GM19372 (cell line): Measurements from ENCODE around the gene KHDRBS2.
A peak's percentile ranks its signal among the peaks of the same experiment; 100 is the strongest.
"Not testable (repeated sequence)": the region's sequence is repeated elsewhere in the genome, so short reads cannot be mapped to it uniquely, and the experiment has no call there.

Experiments
- ATAC-seq: cut with Tn5 transposase; IDR thresholded peaks from one replicate; pipeline ENCODE4 v1.9.1; 2021; ENCODE audit warnings: mild to moderate bottlenecking, low read depth, moderate library complexity; ENCODE audit not compliant: unreplicated experiment

Gene KHDRBS2

DNA sequence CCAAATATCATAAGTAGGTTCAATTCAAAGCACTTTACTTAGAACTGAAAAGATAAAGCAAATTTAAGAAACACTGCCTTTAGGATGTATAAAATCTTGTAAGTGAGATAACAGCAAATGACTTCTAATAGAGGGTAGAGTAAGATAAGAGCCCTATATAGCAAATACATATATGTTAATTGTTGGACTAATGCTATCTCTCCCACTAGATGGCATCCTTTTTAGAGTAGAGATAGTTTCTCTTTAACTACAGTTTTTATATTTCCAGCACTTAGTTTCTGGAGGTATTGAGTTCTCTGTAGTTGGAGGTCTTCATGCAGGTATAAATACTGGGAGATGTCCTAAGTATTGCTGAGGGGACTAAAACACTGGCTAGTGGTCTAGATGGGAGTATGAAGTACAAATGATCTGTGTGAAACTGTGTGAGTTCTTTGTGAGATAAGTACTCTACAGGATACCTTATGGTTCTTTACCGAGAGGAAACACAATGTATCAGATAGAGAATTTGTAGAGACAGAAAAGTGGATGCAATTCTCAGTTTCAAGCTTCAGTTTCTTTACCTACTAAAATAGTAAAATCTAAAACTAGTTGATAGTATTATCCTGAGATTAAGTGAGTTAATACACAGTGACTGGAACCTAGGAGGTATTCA is 399.3 kb downstream of the KHDRBS2 start:
- ATAC-seq: no peak

DNA sequence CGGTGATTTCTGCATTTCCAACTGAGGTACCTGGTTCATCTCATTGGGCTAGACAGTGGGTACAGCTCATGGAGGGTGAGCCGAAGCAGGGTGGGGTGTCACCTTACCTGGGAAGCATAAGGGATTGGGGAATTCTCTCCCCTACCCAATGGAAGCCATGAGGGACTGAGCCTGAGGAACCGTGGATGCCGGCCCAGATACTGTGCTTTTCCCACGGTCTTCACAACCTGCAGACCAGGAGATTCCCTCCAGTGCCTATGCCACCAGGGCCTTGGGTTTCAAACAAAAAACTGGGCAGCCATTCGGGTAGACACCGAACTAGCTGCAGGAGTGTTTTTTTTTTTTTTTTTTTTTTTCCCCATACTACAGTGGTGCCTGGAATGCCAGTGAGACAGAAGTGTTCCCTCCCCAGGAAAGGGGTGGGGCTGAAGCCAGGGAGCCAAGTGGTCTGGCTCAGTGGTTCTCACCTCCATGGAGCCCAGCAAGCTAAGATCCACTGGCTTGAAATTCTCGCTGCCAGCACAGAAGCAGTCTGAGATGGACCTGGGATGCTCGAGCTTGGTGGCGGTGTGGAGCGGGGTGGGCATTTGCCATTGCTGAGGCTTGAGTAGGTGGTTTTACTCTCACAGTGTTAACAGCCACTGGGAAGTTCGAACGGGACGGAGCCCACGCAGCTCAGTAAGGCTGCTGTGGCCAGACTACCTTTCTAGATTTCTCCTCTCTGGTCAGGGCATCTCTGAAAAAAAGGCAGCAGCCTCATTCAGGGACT is 416.2 kb downstream of the KHDRBS2 start:
- ATAC-seq: no peak

DNA sequence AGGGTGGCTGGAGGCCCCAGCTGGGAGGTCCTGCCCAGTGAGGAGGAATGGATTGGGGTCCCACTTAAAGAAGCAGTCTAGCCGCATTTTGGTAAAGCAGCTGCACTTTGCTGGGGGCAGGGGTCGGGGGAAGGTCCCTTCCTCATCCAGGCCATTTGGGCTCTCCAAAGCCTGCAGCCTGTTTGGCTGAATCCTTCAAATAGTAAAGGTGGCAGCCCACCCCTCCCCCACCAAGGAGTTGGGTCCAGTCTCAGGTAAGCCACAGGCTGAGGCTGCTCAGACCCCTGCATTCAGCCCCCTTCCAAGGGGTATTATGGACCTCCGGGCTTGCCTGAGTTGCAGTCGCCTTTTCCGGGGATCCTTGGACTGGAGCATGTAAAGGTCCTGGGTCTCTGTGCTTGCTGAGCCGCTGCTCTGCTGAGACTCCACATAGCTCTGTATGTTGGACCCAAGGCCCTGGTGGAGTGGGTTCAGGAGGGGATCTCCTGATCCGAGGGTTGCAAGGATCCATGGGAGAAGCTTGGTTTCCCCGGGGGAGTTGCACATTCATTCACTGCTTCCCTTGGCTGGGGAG is 417.4 kb downstream of the KHDRBS2 start:
- ATAC-seq: no peak

DNA sequence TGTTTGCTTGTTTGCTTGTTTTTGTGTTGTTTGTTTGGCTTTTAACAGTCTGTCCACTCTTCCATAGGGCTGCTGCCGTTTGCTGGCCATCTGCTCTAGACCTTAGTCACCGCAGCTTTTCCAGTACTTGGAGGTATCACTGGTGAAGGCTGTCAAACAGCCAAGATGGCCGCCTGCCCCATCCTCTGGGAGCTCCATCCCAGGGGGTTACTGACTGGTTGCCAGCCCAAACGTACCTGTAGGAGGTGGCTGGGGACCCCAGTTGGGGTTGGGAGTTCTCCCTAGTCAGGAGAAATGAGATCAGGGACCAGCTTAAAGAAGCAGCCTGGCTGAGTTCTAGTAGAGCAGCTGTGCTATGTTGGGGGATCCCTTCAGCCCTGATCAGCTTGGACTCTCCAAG is 418.4 kb downstream of the KHDRBS2 start:
- ATAC-seq: no peak

DNA sequence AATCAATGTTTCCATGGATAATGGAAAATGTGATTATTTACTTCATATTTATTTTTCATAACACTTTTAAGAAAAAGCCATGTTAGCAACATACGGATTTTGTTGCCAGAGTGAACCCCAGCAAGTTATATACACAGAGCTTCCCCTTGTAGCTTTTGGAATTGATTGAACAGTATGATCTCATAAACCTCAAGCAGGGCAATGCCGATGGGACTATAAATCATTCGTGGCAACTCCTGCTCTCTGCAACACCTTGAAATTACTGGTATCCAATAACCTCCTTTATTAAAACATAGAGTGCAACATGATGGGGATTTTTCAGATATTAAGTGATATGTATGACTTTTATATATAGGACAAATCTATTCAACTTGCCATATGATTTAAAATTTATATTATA is 428.5 kb downstream of the KHDRBS2 start:
- ATAC-seq: no peak

DNA sequence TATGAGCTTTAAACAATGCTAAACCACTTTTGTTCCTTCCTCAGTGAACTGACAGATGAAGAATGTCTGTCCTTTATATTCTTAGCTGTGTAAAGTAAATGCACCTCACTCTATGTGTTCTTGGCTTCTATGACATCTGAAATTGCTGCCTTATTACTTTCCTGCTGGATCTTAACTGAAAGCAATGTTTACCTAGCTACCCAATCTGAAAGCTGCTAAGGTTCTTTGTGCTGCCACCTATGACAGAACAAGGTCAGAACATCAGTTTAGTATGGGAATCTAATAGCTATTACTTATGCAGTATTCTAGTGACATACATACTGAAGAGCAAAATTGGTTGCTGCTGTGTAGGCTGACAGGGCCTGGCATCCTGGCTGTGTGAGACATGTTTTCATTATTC is 444.1 kb downstream of the KHDRBS2 start:
- no peak for ATAC-seq

DNA sequence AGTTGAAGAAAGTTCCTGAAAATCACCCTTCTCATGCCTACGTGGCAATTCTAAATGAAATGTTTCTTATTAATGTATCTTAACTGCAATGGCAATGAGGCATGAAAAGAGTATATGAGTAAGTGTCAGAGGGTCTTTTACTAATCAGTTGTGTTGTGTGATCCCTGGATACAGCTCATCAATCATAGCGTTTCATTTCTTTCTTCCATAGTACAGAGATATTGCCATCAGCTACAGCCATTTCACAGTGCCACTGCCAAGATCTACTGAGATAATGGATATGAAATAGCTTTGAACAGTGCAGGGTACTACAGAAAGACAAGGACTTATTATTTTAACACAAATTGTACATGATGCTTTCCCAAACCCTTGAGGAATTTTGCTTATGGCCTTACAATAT is 450.8 kb downstream of the KHDRBS2 start:
- no peak for ATAC-seq

DNA sequence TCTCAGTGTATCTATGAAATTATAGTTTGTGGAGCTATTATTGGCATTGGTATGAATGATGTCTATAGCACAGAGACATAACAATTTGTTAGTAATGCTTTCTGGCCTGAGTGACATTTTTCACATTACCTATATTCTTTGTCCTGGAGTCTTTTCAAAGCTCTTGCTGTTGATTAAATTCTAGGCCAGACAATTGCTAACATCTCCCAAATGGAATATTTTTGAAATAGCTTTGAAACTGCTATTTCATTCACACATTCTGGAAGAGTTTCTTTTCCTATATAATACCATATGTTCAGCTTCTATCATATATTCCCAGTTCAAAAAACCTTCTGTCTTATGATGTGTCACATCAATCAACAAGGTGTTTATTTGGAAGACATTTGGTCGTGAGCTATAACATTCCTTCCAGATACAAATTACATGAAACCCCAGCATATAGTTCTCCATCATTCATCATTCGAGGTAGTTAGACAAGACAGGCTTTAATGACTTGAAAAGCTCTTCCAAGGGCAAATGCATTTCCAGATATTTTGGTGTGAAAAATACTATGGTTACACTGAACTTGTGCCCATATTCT is 452.8 kb downstream of the KHDRBS2 start:
- ATAC-seq: no peak

DNA sequence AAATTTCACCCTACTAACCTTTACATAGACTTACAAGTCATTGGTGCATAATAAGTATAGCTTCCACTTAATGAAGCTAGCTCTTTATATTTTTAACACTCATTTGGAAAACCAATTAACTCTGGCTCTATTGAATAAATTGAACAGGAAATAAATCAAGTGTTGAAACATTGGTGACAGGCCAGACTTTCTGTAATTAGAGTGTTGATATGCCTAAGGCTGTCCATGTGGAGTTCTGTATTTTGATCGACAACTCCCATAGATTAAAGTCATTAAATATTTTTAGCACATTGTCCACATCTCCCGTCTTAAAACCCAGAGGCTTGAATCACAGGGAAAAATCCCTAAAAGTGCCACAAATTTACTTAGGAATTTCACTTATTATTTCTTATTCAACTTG is 468.3 kb downstream of the KHDRBS2 start:
- ATAC-seq: no peak

DNA sequence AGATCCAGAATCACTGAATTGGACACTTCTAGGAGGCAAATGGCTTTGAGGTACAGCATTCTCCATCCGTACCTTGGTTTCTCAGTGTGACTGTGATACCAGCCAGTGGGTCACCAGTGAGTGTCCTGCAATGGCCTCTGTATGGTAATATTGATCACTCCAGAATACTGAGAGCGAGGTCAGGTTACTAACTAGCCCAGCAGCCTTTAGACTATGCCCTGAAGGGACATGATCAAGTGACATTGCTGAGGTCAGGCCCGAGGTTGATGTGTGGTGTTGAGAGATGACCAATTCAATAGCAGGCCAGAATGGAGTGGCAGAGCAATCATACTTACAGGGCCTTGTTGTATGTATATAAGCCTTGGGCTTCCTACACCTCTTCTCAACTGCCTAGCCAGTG is 476.0 kb downstream of the KHDRBS2 start:
- no peak for ATAC-seq

DNA sequence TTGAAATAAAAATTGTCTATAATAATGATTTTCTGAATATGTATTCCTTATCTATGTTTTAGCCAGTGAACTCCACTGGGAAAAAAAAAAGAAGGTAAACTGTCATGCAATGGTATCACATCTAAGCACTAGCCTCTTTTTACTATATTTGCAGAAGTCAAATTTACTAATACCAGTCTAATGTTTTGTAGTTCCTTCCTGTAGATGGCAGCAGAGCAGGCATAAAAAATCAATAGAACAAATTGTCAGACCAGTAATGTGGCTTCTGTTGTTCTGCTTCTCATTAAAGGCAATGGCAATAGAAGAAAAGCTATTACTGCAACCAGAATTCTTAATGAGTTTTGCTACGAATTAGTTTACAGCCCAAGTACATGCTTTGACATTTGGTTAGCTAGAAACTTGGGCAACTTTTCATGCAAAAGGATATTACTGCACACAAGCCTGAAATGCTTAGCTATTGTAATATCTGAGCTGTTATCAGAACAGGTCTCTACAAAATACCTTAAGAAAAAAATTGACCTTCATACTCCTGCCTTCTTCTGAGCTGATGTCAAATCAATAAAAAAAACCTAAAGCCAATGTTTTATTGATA is 476.9 kb downstream of the KHDRBS2 start:
- ATAC-seq: peak; percentile 59

DNA sequence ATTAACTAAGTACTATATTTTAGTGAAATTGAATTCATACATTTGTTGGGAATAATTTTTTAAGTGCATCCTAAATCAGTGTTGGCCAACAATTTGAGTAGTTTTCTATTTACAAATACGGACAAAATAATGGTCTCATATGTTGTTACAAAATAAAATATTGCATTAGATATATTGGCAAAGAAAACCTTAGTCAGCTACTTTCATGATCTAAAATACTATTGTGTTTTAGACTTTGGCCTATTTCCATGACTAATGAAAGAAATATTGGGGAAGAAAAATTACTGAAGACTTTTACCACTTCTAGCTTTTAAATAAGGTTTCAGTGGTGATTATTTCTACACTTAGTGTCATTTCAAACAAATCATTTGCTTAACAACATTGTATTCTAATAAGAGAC is 498.0 kb downstream of the KHDRBS2 start:
- no peak for ATAC-seq

DNA sequence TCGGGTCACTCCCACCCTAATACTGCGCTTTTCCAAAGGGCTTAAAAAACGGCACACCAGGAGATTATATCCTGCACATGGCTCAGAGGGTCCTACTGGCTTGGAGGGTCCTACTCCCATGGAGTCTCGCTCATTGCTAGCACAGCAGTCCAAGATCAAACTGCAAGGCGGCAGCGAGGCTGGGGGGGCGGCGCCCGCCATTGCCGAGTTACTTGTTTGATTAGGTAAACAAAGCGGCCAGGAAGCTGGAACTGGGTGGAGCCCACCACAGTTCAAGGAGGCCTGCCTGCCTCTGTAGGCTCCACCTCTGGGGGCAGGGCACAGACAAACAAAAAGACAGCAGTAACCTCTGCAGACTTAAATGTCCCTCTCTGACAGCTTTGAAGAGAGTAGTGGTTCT is 516.6 kb downstream of the KHDRBS2 start:
- ATAC-seq: not testable (repeated sequence)

DNA sequence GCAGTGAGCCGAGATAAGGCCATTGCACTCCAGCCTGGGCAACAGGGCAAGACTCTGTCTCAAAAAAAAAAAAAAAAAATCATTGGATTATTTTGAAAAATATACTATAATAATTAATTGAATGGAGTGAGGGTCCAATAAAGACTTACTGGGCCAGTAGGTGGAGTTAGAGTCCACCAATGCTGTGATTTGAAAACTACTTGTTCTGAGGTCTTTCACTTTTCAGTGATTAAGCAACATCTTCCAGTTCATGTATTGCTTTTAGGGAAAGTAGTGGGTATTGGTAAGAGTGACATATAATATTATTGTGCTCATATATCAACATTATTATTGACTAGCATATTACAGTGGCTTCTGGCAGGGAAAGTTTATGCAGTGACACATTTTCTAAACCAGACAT is 530.3 kb downstream of the KHDRBS2 start:
- ATAC-seq: no peak

DNA sequence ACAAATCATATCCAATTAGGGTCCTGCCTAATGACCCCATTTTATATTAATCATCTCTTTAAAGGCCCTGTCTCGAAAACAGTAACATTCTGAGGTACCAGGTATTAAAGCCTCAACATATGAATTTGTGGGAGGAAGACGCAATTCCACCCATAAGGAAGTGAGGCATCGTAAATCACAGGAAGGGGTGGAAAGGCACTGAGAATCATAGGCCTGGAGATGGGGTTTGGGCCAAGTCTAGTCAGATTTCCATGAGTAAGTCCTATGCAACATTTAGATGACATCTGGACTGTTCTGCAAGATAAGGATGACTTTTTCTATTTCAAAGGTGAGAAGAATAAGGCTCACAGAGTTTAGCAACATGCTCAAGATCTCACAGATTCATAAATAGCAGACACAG is 534.0 kb downstream of the KHDRBS2 start:
- ATAC-seq: no peak

DNA sequence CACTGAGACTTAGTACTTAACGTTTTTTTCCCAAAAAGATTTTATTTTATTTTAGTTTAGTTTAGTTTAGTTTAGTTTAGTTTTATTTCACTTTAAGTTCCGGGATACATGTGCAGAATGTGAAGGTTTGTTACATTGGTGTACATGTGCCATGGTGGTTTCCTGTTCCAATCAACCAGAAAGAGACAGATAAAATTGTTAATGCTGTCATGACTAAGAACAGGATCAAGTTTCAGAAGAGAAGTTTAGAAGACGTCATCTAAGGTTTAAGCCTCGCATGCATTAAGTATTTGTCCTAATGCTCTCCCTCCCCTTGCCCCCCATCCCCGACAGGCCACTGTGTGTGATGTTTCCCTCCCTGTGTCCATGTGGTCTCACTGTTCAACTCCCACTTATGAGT is 540.0 kb downstream of the KHDRBS2 start:
- ATAC-seq: no peak

DNA sequence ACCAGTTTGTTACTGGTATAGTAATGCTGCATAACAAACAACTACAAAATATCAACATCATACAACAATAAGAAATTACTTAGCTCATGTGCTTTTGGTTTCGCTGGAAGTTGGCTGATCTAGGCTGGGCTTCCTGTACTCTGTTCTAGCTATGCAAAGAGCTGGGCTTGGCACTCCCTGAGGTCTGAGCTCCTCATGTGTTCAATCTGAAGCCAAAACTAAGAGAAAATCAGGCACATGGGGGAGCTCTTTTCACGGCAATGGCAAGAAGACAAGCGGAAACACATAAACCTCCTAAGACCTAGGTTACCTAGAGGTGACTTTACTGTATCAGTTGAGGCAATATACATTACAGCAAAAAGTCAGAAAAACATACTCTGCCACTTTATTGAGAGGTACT is 574.2 kb downstream of the KHDRBS2 start:
- ATAC-seq: no peak

DNA sequence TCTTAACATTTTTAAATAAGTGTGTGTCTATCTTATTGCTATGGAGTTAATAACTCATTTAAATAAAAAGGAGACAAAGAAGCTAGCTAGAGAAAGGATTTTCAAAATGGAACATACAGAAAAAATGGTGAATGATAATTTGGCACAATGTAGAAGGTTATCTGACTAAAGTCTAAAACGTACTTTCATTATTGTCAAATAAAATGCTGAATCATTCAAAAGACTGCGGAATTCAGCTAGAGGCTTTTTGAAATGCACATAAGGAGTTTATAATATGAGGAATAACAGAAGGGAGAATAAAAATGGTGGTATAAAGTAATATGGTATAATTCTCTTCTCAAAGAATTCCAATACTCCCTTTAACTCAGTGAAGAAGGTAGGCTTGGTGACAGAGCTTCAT is 597.9 kb downstream of the KHDRBS2 start:
- ATAC-seq: no peak

DNA sequence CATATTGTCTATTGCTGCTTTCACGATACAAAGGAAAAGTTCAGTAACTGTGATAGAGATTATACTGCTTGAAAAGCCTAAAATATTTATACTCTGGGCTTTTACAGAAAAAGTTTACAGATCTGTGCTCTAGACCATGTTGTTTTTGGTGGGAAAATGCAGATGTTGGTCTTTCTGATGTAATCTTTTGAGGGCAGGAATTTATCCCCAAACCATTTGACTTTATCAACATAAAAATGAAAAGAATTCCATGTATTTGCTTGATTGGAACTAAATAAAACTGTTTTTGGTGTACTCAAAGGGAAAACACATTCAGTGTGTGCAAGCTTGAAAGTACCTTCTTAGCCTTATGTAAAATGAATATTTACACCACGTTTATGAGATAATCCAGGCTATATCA is 603.5 kb downstream of the KHDRBS2 start:
- no peak for ATAC-seq

DNA sequence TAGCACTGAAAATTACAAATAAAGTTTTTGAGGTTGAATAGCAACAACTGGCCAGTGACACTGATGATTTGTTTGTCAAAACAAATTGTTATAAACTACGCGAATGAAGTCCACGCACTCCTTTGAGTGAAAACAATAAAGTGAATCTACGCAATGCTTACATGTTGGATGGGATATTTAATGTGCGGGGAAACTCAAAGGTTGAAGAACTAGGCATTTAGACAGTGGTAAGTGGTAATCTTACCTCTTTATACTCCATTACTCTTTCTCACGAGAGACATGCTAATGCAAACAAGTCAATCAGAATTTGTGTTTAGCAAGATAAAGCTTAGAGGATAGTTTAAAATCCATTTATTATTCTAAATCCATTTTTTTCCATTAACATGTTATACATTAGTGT is 606.4 kb downstream of the KHDRBS2 start:
- no peak for ATAC-seq

DNA sequence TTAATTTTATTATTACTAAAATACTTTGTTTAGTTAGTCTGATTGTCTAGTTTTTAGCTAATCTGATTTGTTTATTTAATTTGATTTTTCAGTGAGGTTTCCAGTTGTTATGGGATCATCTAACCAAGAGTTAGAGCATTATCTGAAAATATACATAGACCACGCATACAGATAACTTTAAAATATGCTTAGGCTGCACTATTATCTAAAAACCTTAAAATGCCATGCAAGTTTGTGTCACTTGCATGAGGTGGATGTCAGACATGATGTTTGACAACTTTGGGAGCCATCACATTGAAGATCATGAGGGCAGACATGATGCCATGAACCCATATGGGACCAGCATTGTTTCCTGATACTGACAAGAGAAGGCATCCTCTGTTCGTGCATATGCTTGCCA is 610.3 kb downstream of the KHDRBS2 start:
- no peak for ATAC-seq
